ENCODE measurements around the gene PLA2G4C. TPM values are rescaled to one million over a fixed set of nuclear protein-coding genes. Genes with fewer than 3 reads are reported as not detected.

PLA2G4C gene
- total and polyA plus RNA-seq, 8 donors, result 1.4 to 90.2 (median 5.9) TPM

DNA sequence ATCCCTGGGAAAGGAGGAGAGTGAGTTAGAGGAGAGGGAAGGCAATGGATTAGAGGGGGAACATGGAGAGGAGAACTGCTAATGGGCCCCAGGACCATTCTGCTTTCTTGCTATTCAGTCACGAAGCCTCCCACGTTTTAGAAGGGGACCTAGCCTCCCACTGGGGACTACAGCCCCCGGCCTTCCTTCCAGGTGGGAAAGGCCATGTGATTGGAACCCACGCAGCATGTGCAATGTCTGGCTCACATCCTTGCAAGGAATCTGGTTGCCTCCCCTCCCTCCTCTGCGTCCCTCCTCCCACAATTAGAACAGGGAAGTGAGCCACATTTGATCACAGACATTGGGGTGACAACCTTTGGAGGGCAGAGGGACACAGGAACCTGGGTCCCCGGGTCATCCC, 22.5 kb upstream of the PLA2G4C start:
- 80 to 96% (median 91%) methylated on average over 6 of the region's 6 CpGs for WGBS, 5 donors
- H3K4me3 ChIP-seq, result no peak overlapping the region
- no peak for DNase-seq
- no peaks in the 10 kb centered on the region for H3K27me3 ChIP-seq
- peaks cover 3 to 85% (median 64%) of the 10 kb centered on the region in 4 donors for H3K36me3 ChIP-seq
- H3K9me3 ChIP-seq, result no peaks in the 10 kb centered on the region
- H3K4me1 ChIP-seq, result no peaks in the 10 kb centered on the region
- TF ChIP-seq, protein P1, sequence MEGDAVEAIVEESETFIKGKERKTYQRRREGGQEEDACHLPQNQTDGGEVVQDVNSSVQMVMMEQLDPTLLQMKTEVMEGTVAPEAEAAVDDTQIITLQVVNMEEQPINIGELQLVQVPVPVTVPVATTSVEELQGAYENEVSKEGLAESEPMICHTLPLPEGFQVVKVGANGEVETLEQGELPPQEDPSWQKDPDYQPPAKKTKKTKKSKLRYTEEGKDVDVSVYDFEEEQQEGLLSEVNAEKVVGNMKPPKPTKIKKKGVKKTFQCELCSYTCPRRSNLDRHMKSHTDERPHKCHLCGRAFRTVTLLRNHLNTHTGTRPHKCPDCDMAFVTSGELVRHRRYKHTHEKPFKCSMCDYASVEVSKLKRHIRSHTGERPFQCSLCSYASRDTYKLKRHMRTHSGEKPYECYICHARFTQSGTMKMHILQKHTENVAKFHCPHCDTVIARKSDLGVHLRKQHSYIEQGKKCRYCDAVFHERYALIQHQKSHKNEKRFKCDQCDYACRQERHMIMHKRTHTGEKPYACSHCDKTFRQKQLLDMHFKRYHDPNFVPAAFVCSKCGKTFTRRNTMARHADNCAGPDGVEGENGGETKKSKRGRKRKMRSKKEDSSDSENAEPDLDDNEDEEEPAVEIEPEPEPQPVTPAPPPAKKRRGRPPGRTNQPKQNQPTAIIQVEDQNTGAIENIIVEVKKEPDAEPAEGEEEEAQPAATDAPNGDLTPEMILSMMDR (IDR thresholded peaks at IDR 0.05), result no peak
- no peak for TF ChIP-seq EP300 (IDR thresholded peaks at IDR 0.05)
- TF ChIP-seq POLR2A (IDR thresholded peaks at IDR 0.05), result no peak
- TF ChIP-seq POLR2AphosphoS5 (IDR thresholded peaks at IDR 0.05), result no peak
- H3K27ac ChIP-seq, result no peak overlapping the region
- intact Hi-C loops (cut with DNase I; ENCODE audit: low total_unique reads), result no loop called here

DNA sequence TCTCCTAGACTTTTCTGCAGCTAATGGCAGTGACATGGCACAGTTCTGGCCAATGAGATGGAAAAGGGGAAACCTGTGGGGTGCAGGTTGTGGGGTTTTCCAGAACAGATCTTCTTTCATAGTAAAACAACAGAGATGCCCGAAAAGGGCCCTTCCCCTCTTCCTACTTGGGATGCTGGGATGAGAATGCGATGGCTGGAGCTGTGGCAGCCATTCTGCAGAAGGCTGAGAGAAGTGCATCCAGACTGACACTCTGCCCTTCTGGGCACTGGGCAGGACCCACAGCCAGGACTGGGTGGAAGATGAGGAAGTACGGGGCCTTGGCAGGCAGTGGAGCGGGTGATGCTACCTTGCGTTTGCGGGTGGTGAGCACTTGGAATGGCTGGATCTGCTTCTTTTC, 16.9 kb upstream of the PLA2G4C start:
- H3K4me3 ChIP-seq, result no peak overlapping the region
- no peak overlapping the region for H3K27ac ChIP-seq
- DNase-seq, result no peak
- no peaks in the 10 kb centered on the region for H3K4me1 ChIP-seq
- intact Hi-C loops (cut with DNase I; ENCODE audit: low total_unique reads), result no loop called here
- no peaks in the 10 kb centered on the region for H3K27me3 ChIP-seq
- WGBS, 5 donors, result 96 to 98% (median 98%) methylated on average over 6 of the region's 6 CpGs
- H3K36me3 ChIP-seq, result peaks cover 15 to 86% (median 77%) of the 10 kb centered on the region in 4 donors
- no peaks in the 10 kb centered on the region for H3K9me3 ChIP-seq
- TF ChIP-seq EP300 (IDR thresholded peaks at IDR 0.05) (no peak), POLR2A (IDR thresholded peaks at IDR 0.05) (no peak), POLR2AphosphoS5 (IDR thresholded peaks at IDR 0.05) (no peak)
- TF ChIP-seq, protein P1 (IDR thresholded peaks at IDR 0.05), result no peak

DNA sequence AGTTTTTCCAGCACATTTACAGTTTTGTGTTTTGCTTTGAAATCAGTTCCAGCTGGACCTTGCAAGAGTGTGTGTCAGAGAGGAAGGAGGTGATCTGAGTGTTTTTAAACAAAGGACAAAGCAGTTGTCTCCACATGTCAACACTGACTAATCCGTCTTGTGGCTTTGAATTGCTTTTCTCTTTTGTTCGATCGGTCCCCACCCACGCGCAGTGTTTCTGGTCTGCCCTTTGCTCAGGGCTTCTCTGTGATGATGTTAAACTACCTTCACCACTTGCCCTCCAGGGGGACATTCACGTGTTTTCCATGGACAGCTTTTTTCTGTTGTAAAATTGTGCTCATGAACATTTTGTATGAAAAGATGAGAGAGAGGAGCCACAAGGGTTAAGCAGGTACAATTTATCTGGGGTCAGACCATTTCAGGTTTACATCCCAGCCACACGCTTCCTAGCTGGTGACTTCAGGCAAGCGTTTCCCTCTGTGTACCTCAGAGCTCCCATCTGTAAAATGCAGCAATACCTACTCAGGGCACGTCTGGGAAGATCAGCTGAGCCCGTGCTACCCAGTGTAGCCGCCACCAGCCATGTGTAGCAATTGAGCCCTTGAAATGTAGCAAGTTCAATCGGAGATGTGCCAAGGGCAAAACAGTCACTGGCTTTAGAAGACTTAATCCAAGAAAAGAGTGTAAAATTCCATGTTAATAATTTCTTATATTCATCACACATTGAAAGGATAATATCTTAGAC, 13.5 kb upstream of the PLA2G4C start:
- WGBS, 5 donors, result 53 to 70% (median 64%) methylated on average over 12 of the region's 12 CpGs
- TF ChIP-seq POLR2AphosphoS5 (IDR thresholded peaks at IDR 0.05) (no peak), EP300 (IDR thresholded peaks at IDR 0.05) (no peak), POLR2A (IDR thresholded peaks at IDR 0.05) (no peak)
- TF ChIP-seq, protein P1 (IDR thresholded peaks at IDR 0.05), result no peak
- H3K4me1 ChIP-seq, result no peaks in the 10 kb centered on the region
- no peaks in the 10 kb centered on the region for H3K27me3 ChIP-seq
- peaks cover 12 to 74% (median 61%) of the 10 kb centered on the region in 4 donors for H3K36me3 ChIP-seq
- DNase-seq, result peak in 1 of 2 donors; percentile 59
- H3K4me3 ChIP-seq, result no peak overlapping the region
- intact Hi-C loops (cut with DNase I; ENCODE audit: low total_unique reads), result no loop called here
- peaks cover 0 to 4% (median 0%) of the 10 kb centered on the region in 4 donors for H3K9me3 ChIP-seq
- H3K27ac ChIP-seq, result no peak overlapping the region

DNA sequence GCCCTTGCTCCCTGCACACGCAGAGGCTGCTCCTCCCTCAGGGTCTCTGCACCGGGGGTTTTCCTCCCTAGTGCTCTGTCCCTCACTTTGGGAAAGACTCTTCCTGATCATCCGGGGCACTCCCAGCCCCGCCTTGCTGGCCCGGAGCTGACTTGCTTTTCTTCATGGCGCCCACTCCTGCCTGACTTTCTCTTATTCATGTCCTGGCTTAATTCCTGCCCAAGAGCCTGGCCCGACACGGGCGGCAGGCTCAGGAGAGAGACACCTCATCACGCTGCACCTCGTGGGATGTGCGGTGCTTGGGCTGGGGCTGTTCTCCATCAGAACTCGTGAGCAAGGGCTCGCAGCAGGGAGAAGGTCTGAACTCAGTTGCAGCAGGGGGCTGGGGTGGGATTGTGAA, 11.8 kb upstream of the PLA2G4C start:
- peaks cover 0 to 4% (median 0%) of the 10 kb centered on the region in 4 donors for H3K9me3 ChIP-seq
- H3K27me3 ChIP-seq, result no peaks in the 10 kb centered on the region
- no peak overlapping the region for H3K4me3 ChIP-seq
- intact Hi-C loops (cut with DNase I; ENCODE audit: low total_unique reads), result no loop called here
- no peak for TF ChIP-seq POLR2A (IDR thresholded peaks at IDR 0.05)
- TF ChIP-seq POLR2AphosphoS5 (IDR thresholded peaks at IDR 0.05), result no peak
- TF ChIP-seq EP300 (IDR thresholded peaks at IDR 0.05), result no peak
- TF ChIP-seq, protein P1 (IDR thresholded peaks at IDR 0.05), result no peak
- peaks cover 5 to 70% (median 56%) of the 10 kb centered on the region in 4 donors for H3K36me3 ChIP-seq
- no peaks in the 10 kb centered on the region for H3K4me1 ChIP-seq
- no peak overlapping the region for H3K27ac ChIP-seq
- no peak for DNase-seq
- WGBS, 5 donors, result 85 to 92% (median 88%) methylated on average over 11 to 14 of the region's 14 CpGs

Data from stomach (tissue), 9 donors.